AG04449 (cell line): ENCODE measurements around the gene EEPD1.

Experiments
- CTCF ChIA-PET: fragments of 350-600 bp; formaldehyde crosslinking; extraction: SDS; loops from one replicate; lab custom pipeline; 2021; ENCODE audit warnings: antibody characterized with exemption; lab: Yijun Ruan, JAX
- POLR2A ChIA-PET: fragments of 400-600, 350-600 bp; formaldehyde crosslinking; extraction: SDS; loops from one replicate; lab custom pipeline; 2020; ENCODE audit warnings: antibody characterized with exemption, inconsistent platforms; lab: Yijun Ruan, JAX
- DNase-seq: peaks from one replicate; pipeline ENCODE4 v3.0.0-alpha.2; 2010; ENCODE audit warnings: low read depth, low spot score
- H3K4me3 ChIP-seq: 2 replicates; pipeline ENCODE4 v1.5.1; 2011; ENCODE audit warnings: low read depth, mild to moderate bottlenecking, control low read depth, low read length
- CTCF ChIP-seq: IDR thresholded peaks from one replicate; pipeline ENCODE4 v1.5.1; 2011; ENCODE audit warnings: mild to moderate bottlenecking, moderate library complexity, low read length, control low read depth, inconsistent platforms; ENCODE audit not compliant: insufficient read depth; ENCODE audit errors: missing control alignments

Gene EEPD1

DNA sequence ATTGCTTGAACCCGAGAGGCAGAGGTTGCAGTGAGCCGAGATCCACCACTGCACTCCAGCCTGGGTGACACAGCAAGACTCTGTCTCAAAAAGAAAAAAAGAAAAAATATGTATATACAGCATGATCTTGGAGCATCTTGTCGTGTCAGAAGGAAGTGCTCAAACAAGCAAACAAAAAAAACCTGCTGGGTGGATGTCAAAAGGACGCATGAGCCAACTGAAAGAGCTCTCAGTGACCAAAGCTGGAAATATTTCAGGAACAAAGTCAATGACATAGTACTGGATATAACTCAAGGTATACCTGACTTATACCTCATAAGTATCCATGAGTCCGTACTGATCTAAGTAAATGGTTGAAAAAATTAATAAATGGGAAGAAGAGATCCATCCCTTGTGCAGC is 142.0 kb downstream of the EEPD1 start:
- no peak for DNase-seq
- no peak overlapping the region for H3K4me3 ChIP-seq
- no peak for TF ChIP-seq CTCF
- CTCF ChIA-PET: interaction anchor here (0.6 to 9.4 kb wide), 4 partner anchors 13 to 374 kb away, joined by 3 to 195 read pairs (median 50); no protein-coding TSS in a partner anchor
- POLR2A ChIA-PET: no interaction called here

DNA sequence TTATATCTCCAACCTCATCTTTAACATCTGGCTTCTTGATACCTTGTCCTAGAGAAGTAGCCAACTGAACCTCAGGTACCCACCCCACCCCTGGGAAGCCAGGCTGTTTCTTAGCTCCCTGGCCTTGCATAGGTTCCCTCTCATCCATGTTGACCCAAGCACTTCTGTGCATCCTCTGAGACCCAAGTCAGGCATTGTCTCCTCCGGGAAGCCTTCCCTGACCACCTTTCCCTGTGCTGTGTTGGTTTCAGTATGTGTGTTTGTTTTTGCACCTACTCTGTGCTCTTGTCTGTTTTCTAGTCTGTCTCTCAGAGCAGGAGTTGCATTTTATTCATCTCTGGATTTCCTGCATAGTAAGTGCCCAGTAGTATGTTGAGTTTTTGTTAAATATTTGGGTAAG is 143.2 kb downstream of the EEPD1 start:
- CTCF ChIA-PET: interaction anchor here (8.5 to 9.4 kb wide), 2 partner anchors 21 to 311 kb away, joined by 96 to 195 read pairs; no protein-coding TSS in a partner anchor
- no peak overlapping the region for H3K4me3 ChIP-seq
- TF ChIP-seq CTCF: no peak
- no peak for DNase-seq
- POLR2A ChIA-PET: no interaction called here

GRCh38 chr7:36297364-36298009 is 144.4 kb downstream of the EEPD1 start:
- ChIA-PET CTCF (interaction anchor here (1.7 to 2.0 kb wide), 2 partner anchors 21 to 310 kb away, joined by 3 to 14 read pairs; no protein-coding TSS in a partner anchor), POLR2A (no interaction called here)
- H3K4me3 ChIP-seq: no peak overlapping the region
- no peak for TF ChIP-seq CTCF
- DNase-seq: no peak

DNA sequence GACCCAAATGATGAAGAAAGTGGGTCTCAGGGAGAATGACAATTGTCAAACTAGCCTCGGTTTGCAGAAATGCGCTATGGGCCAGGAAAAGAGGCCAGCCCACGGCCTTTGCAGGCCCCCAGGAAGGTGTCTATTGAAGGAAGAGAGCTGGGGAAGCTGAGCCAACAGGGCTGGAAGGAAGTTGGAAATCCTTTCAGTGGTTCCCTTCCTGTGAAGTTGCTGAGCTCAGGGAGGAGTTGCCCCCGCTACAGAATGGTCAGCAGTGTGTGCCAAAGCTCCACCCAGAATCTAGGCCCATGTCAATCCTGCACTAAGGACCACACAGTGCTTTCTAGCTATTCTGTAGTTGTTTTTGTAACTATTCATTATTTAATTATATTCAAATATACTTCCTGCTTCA is 145.1 kb downstream of the EEPD1 start:
- ChIA-PET CTCF (interaction anchor here (1.7 to 2.0 kb wide), 2 partner anchors 20 to 311 kb away, joined by 3 to 14 read pairs; no protein-coding TSS in a partner anchor), POLR2A (interaction anchor here (0.6 kb wide), 1 partner anchor 305 kb away, joined by 3 read pairs; no protein-coding TSS in a partner anchor)
- no peak for DNase-seq
- no peak overlapping the region for H3K4me3 ChIP-seq
- TF ChIP-seq CTCF: no peak

DNA sequence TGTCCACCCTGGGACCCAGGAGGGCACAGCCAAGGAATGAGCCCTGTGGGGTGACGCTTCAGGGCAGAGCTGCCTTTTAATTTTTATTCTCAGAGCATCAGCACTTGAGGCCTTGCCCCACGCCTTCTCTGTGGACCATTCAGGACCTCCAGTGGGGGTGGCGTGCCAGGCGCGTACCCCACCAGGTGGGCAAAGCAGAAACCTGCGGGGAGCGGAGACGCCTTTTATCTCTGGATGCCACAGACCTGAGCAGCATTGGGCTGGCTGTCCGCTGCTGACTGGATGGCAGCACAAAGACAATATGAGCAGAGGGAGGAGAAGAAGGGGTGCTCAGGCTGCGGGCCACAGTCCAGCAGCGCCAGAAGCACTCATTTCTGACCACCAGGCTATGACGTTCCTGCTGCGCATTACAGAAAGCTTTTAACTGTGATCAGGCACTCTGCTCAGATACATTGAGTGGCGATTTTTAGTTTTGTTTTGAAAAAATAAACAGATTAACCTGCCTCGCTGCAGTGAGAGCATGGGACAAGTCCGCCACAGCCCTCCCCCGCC is 146.2 kb downstream of the EEPD1 start:
- POLR2A ChIA-PET: no interaction called here
- no peak for DNase-seq
- CTCF ChIA-PET: interaction anchor here (4.9 to 7.6 kb wide), 2 partner anchors 8 to 19 kb away, joined by 39 to 97 read pairs; no protein-coding TSS in a partner anchor
- no peak for TF ChIP-seq CTCF
- no peak overlapping the region for H3K4me3 ChIP-seq

DNA sequence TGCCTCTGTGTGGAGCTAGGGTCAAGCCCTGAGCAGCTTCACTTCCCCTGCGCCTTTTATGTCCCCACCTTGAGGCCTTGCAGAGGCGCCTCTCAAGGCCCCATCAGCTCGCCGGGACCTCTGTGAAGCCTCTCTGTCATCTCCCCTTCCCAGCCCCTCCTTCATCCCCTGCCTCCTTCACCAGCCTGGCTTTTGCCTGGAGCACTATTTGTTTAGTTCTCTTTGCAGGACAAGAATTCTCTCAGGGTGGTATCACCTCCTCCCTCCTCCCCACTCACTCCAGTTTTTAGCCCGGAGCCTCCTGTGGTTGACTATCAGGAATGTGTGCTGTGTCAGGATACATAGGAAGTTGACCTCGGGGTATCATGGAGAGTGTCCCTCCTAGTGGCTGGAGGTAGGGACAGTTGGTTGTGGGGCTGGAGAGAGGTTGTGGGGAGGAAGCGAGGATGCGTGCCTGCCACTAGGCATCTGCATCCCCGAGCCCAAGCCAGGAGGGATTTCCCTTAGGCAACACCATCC is 146.8 kb downstream of the EEPD1 start:
- CTCF ChIA-PET: interaction anchor here (1.4 to 7.6 kb wide), 4 partner anchors 9 to 315 kb away, joined by 5 to 97 read pairs (median 39); no protein-coding TSS in a partner anchor
- no peak overlapping the region for H3K4me3 ChIP-seq
- POLR2A ChIA-PET: no interaction called here
- no peak for TF ChIP-seq CTCF
- no peak for DNase-seq
